ENCODE data around the gene TSR3.
"Not testable (repeated sequence)": the region's sequence is repeated elsewhere in the genome, so short reads cannot be mapped to it uniquely, and the experiment has no call there.

The TSR3 gene

DNA sequence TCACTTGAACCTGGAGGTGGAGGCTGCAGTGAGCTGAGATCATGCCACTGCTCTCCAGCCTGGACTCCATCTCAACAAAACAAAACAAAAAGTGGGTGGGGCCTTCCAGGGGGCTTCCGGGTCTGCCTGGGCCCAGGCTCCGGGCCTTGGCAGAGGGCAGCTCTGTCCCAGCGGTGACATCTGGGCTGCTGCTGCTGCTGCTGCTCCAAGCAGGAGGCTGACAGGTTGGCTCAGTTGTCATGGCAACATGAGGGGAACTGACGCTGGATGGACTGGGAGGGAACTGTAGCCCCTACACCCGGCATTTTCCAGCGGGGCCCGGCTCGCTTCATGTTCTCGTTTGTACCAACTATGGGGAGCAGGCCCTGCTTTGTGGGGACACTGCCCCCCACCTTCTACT lies 14.2 kb downstream of the TSR3 start:
- DNase-seq (ENCODE audit: low read depth): no peak

DNA sequence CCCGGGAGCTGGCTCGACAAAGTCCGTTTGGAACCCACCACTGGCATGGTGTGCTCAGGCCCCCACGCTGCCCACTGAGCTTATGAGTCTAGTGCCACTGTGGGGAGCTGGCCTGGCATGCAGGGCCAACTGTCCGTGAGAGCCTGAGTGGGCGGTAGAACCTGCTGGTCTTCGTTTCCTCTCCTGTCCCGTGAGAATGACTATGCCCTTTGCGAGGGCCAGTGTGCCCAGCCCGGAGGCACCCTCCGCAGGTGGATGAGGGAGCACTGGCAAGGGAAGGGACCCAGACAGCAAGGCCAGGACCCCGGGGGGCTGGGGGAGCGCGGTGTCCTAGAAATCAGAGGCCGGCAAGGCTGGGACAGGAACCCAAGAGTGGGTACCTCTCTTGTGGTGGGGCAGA lies 15.1 kb downstream of the TSR3 start:
- DNase-seq (ENCODE audit: low read depth): no peak

DNA sequence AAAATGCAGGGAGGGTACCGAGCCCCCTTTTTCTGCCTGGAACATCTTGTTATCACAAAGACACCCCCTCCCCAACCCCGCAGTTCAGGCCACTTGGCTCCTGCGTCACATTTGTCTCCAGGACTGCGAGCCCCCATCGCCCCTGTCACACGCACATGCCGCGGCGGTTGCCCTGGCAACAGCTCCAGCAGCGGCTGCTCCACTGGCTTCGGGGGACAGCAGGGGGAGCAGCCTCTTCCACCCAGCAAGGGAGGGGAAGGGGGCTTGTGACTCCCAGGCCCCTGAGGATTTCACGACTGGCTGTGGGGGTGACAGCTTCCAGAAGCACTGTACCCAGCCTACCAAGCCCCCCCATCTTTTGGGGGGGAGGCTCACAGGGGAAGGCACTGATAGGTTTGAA lies 15.7 kb downstream of the TSR3 start:
- DNase-seq (ENCODE audit: low read depth): no peak

DNA sequence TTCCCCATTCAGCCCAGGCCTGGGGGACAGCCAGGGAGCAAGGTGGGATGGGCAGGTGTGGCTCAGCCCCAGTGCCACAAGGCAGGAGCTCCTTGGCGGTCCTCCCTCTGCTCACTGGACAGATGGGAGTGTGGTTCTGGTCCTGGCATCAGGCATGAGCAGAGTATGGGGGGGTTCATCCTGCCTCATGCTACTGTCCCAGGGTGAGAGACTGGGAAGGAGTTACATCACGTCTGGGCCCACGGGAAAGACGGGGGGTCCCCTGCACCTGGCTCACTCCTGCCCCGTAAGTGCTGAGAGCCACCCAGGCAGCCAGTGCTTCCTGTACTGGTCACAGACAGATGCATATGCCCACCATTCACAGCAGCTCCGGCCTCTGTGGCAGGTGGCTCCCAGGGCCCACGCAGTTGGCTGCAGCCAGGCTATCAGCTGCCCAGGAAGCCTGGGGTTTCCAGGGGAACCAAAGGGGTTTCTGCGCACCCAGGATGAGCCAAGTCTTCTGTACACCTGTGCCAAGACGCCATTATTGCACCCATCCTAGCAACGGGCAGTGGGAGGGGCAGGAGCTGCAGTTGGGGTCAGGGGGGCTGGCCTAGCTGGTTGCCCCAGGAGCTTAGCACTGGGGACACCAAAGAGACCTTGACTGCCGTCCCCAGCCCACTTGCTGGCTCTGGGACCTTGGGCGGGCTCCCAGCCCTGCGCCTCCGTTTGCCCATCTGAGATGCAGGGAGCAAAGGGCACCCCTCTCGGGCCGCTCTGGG lies 16.3 kb downstream of the TSR3 start:
- no peak for DNase-seq (ENCODE audit: low read depth)

DNA sequence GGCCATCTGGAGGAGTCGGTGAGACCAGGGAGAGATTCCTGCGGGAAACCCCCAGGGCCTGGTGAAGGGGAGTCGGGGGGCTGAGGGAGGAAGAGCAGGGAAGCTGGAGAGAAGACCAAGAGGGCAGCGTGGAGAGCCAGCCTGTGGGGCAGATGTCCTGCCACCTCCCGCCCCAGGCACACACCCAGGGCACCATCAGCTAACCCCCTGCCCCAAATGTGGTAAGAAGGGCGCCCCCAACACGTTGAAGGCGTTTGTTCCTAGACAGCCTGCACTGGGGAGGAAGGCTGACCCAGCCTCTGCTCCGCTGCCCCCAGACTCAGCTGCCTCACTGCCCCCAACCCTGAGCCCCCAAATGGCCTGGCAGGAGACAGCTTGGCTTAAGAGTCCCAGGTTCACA lies 16.9 kb downstream of the TSR3 start:
- no peak for DNase-seq (ENCODE audit: low read depth)

DNA sequence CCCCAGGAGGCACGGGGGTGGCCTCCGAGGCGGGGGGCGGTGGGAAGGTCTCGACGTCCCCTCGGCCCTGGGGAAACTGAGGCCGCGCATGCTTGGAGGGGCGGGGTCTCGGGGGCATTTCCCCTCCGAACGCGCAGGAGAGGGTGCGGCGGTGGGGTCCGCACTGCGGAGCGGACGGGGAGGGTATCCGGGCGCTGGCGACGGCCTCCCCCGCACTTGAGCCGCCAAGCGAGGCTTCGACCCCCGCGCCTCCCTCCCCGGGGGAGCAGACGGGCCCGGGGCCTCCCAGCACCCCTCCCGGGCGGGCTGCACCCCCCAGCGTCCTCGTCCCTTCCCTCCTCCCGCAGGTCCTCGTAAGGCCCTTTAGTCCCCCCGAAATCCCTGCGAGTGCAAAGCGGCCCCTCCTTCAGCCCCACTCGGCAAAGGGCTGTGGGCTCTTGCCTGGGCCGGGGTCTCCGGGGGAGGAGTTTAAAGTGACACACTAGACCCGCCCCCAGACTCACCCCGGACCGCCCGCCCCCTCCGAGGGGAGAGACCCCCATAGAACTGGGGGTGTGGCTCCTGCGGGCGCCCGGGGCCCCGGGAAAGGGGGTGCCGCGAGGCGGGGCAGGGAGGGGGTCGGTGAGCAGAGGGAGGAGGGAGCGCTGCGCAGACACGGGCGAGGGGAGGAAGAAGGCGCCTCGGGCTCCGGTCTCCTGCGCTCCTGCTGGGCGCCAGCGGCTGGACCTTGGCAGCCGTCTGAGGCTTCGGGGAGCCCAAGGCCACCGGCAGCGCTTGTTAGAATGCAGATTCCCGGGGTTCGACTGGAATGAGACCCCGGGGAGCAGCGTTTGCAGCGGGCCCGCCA lies 17.6 kb downstream of the TSR3 start:
- DNase-seq (ENCODE audit: low read depth): no peak

DNA sequence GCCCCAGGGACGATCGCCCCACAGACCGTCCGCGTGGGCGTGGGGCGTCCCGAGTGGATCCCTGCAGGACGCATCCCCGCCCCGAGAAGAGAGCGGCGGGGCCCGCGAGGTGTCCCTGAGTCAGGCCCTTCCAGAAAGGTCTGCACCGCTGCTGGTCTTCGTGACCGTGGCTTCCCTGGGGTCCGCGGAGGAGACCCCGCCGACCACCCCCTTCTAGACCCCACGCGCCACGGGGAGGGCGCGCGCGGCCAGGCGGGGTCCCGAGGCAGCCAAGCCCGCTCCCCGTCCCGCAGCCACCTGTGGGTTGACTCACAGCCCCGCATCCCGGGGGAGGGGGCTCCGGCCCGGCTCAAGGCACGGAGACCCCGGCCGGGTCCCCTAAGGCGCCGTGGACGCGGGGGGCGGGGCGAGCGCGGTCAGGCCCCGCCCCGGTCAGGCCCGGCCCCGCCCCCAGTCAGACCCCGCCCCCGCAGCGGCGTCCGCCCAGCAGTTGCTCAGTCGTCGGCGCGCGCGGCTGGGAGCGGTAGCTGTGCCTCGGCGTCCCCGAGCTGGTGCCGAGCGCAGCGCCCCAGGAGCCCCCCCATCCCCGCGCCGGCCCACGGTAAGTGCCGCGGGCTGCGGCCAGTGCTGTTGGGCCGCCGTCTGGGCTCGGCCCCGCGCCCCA lies 18.4 kb downstream of the TSR3 start, which contains the start of gene BAIAP3:
Gene BAIAP3 (plus strand): TSS at position 497 of the 664 bp plus-strand sequence. CDS start 4,905 bp downstream, outside the sequence.
- peak; percentile 41 for DNase-seq (ENCODE audit: low read depth)

DNA sequence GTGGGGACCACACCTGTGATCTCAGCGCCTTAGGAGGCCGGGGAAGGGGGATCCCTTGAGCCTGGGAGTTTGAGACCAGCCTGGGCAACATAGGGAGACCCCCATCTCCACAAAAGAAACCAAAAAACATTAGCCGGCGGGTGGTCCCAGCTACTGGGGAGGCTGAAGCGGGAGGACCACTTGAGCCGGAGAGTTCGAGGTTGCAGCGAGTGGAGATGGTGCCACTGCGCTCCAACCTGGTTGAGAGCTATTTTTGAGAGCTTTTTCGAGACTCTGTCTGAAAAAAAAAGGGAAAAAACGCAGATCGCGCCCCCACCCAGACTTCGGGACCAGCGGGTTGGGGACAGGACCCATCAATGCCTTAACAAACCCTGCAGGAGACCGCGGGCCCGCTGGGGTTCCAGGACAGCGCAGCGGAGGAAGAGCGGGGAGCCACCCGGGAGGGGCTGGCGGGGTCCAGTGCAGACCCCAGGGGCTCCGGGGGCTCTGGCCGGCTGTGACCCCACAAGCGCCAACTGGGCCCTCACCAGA lies 19.0 kb downstream of the TSR3 start:
- DNase-seq (ENCODE audit: low read depth): no peak

DNA sequence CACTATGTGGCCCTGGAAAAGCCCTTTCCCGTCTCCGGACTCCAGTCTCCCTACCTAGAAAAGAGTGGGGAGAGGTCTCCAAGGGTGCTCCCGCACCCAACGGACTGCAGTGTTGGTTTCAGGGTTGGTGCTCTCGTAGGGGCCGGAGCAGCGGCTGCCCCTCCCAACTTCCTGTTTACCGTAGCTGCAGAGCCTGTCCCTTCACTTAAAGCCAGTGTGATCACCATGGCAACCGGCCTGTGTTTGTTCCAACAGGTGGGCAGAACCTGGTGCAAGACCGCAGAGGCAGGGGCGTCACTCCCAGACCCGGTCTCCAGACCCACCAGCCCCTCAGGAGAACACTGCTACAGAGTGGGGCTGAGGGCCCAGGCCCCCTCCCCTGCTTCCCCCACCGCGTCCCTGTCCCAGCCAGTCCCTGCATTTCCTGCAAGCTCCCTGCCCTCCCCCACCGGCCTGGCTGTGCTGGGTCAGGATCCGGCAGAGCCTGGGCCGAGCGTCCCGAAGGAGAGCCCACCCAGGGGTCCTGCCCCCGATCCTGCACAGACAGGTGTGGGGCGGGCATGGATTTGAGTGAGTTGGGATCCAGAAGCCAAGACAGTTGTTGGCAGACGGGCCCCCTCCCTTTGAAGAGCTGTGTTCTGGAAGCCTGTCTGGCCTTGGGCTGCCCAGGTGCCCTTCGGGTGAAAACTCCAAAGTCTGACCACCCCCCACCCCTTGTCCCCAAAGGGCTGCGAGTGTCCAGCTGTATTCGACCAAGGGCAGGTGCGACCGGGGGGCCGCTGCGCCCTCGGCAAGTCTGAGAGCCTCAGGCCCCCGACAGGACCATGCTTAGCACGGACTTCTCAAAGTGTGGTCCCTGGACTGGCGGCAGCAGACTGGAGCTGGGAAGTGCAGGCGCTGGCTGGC lies 19.7 kb downstream of the TSR3 start:
- DNase-seq (ENCODE audit: low read depth): no peak

DNA sequence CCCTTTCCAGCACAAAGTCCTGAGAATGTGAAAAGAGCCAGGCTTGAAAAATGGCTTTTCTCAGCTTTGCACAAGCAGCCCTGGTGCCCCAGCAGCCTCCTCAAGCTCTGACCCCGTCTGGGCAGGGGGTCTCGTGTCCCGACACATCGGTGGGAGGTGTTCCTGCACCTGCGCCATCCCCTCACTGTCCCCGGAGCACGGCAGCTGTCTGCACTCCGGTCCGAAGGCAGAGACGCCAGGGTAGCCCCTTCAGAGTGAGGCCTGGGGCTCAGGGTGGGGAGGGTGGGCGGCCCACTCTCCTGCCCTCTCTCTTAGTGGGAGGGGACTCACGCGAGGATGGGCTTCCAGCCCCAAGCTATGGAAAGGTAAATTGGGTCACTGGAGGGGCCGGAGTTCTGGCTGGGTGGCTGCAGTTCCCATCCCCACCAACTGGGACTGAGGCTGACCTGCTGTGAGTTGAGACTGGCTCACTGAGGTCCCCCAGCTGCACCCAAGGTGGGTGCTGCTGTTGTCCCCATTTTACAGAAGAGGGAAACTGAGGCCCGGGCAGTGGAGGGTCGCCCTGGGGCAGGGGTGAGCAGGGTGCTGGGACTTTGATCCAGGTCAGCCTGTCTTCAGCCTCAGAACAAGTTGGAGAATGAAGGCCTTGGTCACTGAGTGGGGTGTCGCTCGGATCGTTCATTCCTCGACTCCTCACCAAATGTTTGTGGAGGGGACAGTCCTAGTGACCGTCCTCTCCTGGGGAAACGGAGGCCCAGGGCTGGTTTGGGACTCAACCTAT lies 20.6 kb downstream of the TSR3 start:
- DNase-seq (ENCODE audit: low read depth): no peak

DNA sequence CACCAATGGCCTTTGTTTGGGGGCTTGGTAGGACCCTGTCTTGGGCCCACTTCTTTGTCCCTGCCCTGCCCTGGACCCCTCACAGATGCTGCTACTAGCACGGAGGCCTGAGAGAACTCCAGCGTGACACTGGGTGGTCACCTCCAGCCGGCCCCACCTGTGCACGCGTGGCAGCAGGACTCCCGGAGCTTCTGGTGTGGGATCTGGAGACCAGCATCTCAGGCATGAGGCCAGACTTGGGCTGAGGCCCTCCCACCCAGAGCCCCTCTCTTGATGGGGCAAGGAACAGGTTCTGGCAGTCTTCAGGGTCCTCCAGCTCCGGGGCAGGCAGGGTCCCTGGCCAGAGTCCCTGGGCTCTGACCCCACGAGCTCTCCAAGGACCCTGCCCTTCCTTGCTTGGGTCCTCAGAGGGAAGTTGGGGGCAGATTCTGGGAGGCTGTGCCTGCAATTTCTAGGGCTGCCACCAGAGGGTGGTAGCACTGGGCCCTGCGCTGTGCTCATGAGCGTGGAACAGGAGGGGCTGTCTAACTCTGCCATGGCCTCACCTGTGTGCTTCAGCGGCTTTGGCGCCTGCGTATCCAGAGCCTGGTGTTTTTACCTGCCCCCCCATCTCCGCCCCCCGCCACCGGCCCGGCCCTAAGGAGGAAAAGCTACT lies 21.3 kb downstream of the TSR3 start:
- DNase-seq (ENCODE audit: low read depth): no peak

DNA sequence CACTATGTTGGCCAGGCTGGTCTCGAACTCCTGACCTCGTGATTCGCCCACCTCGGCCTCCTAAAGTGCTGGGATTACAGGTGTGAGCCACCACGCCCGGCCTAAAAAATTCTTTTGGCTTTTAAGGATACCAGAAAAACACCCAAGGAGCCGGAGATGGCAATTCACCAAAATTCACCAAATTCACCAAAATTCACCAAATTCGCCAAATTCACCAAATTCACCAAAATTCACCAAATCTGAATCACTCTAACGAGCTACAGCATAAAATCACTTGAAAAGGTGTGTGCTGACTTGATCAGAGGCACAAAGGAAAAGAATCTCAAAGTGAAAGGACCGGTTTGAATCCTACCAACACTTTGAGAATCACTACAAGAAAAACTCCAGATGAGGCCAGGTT lies 22.7 kb downstream of the TSR3 start:
- not testable (repeated sequence) for DNase-seq (ENCODE audit: low read depth)

DNA sequence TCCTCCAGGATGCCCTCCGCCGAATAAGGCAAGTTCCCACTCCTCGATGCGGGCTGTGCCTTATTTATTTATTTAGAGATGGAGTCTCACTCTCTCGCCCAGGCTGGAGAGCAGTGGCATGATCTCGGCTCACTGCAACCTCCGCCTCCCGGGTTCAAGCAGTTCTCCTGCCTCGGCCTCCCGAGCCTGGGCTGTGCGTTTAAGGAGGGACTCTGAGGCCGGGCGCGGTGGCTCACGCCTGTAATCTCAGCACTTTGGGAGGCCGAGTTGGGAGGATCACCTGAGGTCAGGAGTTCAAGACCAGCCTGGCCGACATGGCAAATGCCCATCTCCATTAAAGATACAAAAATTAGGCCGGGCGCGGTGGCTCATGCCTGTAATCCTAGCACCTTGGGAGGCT lies 23.5 kb downstream of the TSR3 start:
- not testable (repeated sequence) for DNase-seq (ENCODE audit: low read depth)

DNA sequence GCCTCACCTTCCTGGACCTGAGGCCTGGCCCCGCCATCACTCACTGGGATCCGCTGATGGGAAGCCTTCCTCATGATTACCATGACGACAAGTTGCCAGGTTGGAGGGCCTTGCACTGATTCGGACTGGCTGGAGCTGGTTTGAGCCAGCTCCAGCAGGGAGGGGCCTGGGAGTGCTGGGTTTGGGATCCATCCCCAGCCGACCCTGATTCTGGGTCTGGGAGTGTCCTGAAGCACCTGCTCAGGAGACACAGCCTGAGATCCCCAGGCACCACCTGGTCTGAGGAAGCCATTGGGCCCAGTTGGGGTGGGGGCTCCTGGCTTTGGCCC lies 24.1 kb downstream of the TSR3 start:
- no peak for DNase-seq (ENCODE audit: low read depth)

DNA sequence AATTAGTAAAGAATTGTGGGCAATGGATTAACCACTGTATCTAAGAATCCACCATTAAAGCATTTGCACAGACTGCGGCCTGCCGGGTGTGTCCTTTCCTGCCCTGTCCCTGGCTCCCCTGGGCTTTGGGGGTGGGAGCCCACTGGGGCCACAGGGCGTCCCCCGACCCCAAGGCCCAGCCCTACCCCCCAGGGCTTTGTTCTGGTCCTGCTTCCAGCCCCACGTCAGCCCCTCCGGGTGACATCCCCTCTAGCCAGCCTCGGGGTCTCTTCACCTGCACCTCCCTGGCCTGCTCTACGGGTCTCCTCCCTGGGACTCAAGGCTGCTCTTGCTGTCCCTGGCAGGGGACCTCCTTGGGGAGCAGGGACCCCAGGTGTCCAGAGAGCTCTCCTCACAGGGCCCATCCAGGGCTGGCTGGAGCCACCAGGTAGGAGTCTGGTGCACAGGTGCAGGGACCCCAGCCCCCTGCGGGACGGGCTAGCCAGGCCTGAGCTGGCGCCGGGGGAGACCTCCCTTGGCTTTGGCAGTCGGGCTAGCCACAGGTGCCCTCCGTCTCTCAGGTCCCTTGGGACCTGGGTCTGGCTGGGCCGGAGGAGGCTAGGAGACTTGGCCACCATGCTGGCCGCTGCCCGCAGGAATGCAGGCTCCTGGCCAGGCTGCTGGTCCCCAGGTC lies 24.6 kb downstream of the TSR3 start:
- no peak for DNase-seq (ENCODE audit: low read depth)

DNA sequence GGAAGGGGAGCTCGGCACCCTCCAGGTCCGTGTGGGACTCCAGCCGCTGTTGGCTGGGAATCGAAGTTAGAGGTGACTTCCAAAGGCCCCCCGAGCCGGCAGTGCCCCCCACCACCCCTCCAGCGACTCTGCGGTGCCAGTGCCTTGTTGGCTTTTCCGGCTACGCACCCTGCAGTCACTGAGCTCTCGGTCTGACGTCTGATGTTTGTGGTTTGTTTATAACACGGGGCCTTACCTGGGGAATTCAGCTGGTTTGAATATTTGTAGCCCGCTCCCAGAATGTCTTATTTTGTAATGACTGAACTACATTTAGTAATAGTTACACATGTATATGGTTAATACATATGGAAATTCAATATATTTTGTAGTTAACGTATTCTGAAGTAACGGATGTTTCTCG lies 25.3 kb downstream of the TSR3 start:
- no peak for DNase-seq (ENCODE audit: low read depth)

DNA sequence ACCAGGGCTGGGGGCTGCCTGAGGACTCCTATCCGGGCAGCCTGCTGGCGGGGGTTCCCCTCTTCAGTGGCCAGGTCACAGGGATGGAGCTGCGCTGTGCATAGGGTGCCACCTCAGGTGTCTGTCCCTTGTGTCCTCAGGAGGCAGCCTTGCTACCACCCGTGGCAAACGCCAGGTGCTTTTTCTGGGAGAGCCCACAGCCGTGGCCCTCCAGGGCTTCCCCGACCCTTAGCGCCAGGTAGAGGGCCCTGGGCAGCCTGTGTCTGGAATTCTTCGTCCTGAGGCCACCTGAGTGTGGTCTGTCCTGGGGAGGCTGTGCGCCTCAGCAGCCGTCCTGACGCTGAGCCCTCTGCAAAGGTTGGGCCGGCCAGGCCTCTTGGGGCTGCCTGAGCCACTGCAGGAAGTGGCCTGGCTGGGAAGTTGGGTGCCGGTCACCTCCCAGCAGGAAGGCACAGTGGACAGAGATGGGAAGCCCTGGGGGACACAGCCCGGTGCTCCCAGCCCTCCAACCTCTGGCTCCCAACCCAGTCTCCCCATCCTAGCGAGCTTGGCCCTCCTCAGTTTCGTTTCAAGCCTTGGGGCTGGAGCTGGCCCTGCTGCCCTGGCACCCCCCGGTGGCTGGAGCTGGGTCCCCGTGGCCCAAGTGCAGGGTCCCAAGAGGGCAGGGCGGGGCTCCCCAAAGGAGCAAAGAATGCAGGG lies 25.9 kb downstream of the TSR3 start:
- DNase-seq (ENCODE audit: low read depth): no peak

DNA sequence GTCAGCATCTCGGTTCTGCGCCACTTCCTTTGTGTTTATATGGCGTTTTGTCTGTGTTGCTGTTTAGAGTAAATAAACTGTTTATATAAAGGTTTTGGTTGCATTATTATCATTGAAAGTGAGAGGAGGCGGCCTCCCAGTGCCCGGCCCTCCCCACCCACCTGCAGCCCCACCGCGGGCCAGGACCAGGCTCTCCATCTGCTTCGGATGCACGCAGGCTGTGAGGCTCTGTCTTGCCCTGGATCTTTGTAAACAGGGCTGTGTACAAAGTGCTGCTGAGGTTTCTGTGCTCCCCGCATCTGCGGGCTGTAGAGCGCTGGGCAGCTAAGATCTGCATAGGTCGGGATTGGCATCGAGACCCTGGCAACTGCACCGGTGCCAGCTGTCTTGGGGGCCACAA lies 26.4 kb downstream of the TSR3 start:
- DNase-seq (ENCODE audit: low read depth): no peak

DNA sequence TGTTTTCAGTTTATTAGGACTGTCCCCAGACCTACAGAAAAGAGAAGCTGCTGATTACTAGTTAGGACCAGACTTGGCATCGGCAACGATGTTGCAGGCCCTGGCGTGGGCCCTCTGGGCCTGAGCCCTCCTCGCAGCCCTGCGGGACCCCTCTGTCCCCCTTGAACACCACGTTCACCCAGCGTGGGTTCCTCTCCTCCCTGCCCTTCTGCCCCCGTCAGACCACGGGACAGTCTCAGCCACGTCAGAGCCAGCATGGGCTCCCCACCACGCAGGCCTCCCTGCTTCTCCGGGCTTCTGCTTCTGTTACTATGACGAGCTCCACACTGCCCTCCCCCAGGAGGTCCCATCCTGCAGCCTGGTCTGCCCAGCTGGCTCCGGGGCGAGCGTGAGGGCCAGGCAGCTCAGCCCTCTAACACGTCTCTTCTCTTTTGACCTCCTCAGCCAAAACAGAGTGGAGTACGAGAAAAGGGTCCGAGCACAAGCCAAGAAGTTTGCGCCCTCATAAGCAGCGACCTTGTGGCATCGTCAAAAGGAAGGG lies 27.3 kb downstream of the TSR3 start:
- DNase-seq (ENCODE audit: low read depth): no peak
